Stimulated activated CD8-positive, alpha-beta memory T cell treated with anti-CD3 and anti-CD28 coated beads, Interleukin-7, amount 100 ng/mL, for 4 hours (primary cell): ENCODE data around the gene LIG3.
"Not testable (repeated sequence)": the region's sequence is repeated elsewhere in the genome, so short reads cannot be mapped to it uniquely, and the experiment has no call there.

Experiments
- DNase-seq, 2 donors: peaks; one replicate each; pipeline ENCODE4 v3.0.0-alpha.2; 2020; ENCODE audit warnings: low read depth in 2 of 2

LIG3 gene

GRCh38 chr17:34999456-34999855, 19.1 kb downstream of the LIG3 start:
- no peak for DNase-seq

GRCh38 chr17:35000965-35001364, 20.7 kb downstream of the LIG3 start:
- DNase-seq, result not testable (repeated sequence)

GRCh38 chr17:35001549-35001948, 21.2 kb downstream of the LIG3 start:
- DNase-seq, result no peak

- no peak for DNase-seq
These were observed 22.7 kb downstream of the LIG3 start for GRCh38 chr17:35002876-35003551.

- DNase-seq, result no peak
These were observed 23.5 kb downstream of the LIG3 start for GRCh38 chr17:35003778-35004177.

GRCh38 chr17:35006345-35006744, 26.0 kb downstream of the LIG3 start:
- no peak for DNase-seq

- no peak for DNase-seq
These were observed 26.6 kb downstream of the LIG3 start for GRCh38 chr17:35006961-35007360.

- no peak for DNase-seq
These were observed 29.8 kb downstream of the LIG3 start for GRCh38 chr17:35010093-35010492.

- no peak for DNase-seq
These were observed 31.4 kb downstream of the LIG3 start for GRCh38 chr17:35011671-35012216.

- DNase-seq, result no peak
These were observed 36.1 kb downstream of the LIG3 start for GRCh38 chr17:35016369-35016768.

- no peak for DNase-seq
These were observed 36.7 kb downstream of the LIG3 start for GRCh38 chr17:35017021-35017420.

GRCh38 chr17:35018814-35019213, 38.5 kb downstream of the LIG3 start:
- no peak for DNase-seq

GRCh38 chr17:35019386-35020179, 39.3 kb downstream of the LIG3 start:
- DNase-seq, result no peak

- DNase-seq, result no peak
These were observed 41.4 kb downstream of the LIG3 start for GRCh38 chr17:35021520-35022380.

- peak; percentile 60 to 68 for DNase-seq
These were observed 42.3 kb downstream of the LIG3 start for GRCh38 chr17:35022536-35023063.

- DNase-seq, result no peak
These were observed 43.2 kb downstream of the LIG3 start for GRCh38 chr17:35023538-35023937.

GRCh38 chr17:35025541-35025940, 45.2 kb downstream of the LIG3 start:
- DNase-seq, result no peak

GRCh38 chr17:35028097-35028496, 47.8 kb downstream of the LIG3 start:
- DNase-seq, result not testable (repeated sequence)

GRCh38 chr17:35028531-35029262, 48.4 kb downstream of the LIG3 start:
- no peak for DNase-seq

GRCh38 chr17:35030780-35031179, 50.5 kb downstream of the LIG3 start:
- no peak for DNase-seq

- DNase-seq, result no peak
These were observed 58.1 kb downstream of the LIG3 start for GRCh38 chr17:35038453-35038852.
